ENCODE data around the gene IGSF23. TPM values are rescaled to one million over a fixed set of nuclear protein-coding genes. Genes with fewer than 3 reads are reported as not detected.

Gene IGSF23
- total RNA-seq, 1 donor from 2014 or later: 0.13 TPM

- H3K36me3 ChIP-seq (ENCODE audit: control insufficient read depth, insufficient read depth, low read length): no peaks in the 10 kb centered on the region
- H3K4me3 ChIP-seq (ENCODE audit: low read depth, low read length): no peak overlapping the region
- no peaks in the 10 kb centered on the region for H3K27me3 ChIP-seq (ENCODE audit: control insufficient read depth, insufficient read depth, low read length)
- no peak for DNase-seq (ENCODE audit: low read depth)
- TF ChIP-seq CTCF (IDR thresholded peaks at IDR 0.05; ENCODE audit: insufficient read depth, low read length, poor library complexity, severe bottlenecking): no peak
Observed at GRCh38 chr19:44581288-44581687, 32.1 kb upstream of the IGSF23 start.

GRCh38 chr19:44582581-44583265, 30.6 kb upstream of the IGSF23 start:
- Histone ChIP-seq H3K4me3 (ENCODE audit: low read depth, low read length) (no peak overlapping the region), H3K36me3 (ENCODE audit: control insufficient read depth, insufficient read depth, low read length) (no peaks in the 10 kb centered on the region), H3K27me3 (ENCODE audit: control insufficient read depth, insufficient read depth, low read length) (no peaks in the 10 kb centered on the region)
- peak; percentile 52 for TF ChIP-seq CTCF (IDR thresholded peaks at IDR 0.05; ENCODE audit: insufficient read depth, low read length, poor library complexity, severe bottlenecking)
- DNase-seq (ENCODE audit: low read depth): no peak

- H3K27me3 ChIP-seq (ENCODE audit: control insufficient read depth, insufficient read depth, low read length): no peaks in the 10 kb centered on the region
- no peak for TF ChIP-seq CTCF (IDR thresholded peaks at IDR 0.05; ENCODE audit: insufficient read depth, low read length, poor library complexity, severe bottlenecking)
- no peak for DNase-seq (ENCODE audit: low read depth)
- H3K4me3 ChIP-seq (ENCODE audit: low read depth, low read length): no peak overlapping the region
- H3K36me3 ChIP-seq (ENCODE audit: control insufficient read depth, insufficient read depth, low read length): no peaks in the 10 kb centered on the region
Observed at GRCh38 chr19:44585371-44586133, 27.8 kb upstream of the IGSF23 start.

- TF ChIP-seq CTCF (IDR thresholded peaks at IDR 0.05; ENCODE audit: insufficient read depth, low read length, poor library complexity, severe bottlenecking): no peak
- no peak overlapping the region for H3K4me3 ChIP-seq (ENCODE audit: low read depth, low read length)
- H3K36me3 ChIP-seq (ENCODE audit: control insufficient read depth, insufficient read depth, low read length): no peaks in the 10 kb centered on the region
- H3K27me3 ChIP-seq (ENCODE audit: control insufficient read depth, insufficient read depth, low read length): no peaks in the 10 kb centered on the region
- DNase-seq (ENCODE audit: low read depth): peak; percentile 89
Observed at GRCh38 chr19:44587963-44588770, 25.2 kb upstream of the IGSF23 start.

GRCh38 chr19:44588771-44589112, 24.6 kb upstream of the IGSF23 start:
- no peaks in the 10 kb centered on the region for H3K27me3 ChIP-seq (ENCODE audit: control insufficient read depth, insufficient read depth, low read length)
- DNase-seq (ENCODE audit: low read depth): no peak
- H3K4me3 ChIP-seq (ENCODE audit: low read depth, low read length): no peak overlapping the region
- TF ChIP-seq CTCF (IDR thresholded peaks at IDR 0.05; ENCODE audit: insufficient read depth, low read length, poor library complexity, severe bottlenecking): no peak
- no peaks in the 10 kb centered on the region for H3K36me3 ChIP-seq (ENCODE audit: control insufficient read depth, insufficient read depth, low read length)

Data from kidney epithelial cell (primary cell).